Stimulated activated CD8-positive, alpha-beta memory T cell treated with anti-CD3 and anti-CD28 coated beads, Interleukin-12 subunit alpha, Interleukin-12 subunit beta, amount 100 ng/mL, for 24 hours (primary cell): ENCODE measurements around the gene DRAM2.

Source experiments
- DNase-seq: peaks from one replicate; pipeline ENCODE4 v3.0.0-alpha.2; 2020; ENCODE audit errors: extremely low read depth

The DRAM2 gene

DNA sequence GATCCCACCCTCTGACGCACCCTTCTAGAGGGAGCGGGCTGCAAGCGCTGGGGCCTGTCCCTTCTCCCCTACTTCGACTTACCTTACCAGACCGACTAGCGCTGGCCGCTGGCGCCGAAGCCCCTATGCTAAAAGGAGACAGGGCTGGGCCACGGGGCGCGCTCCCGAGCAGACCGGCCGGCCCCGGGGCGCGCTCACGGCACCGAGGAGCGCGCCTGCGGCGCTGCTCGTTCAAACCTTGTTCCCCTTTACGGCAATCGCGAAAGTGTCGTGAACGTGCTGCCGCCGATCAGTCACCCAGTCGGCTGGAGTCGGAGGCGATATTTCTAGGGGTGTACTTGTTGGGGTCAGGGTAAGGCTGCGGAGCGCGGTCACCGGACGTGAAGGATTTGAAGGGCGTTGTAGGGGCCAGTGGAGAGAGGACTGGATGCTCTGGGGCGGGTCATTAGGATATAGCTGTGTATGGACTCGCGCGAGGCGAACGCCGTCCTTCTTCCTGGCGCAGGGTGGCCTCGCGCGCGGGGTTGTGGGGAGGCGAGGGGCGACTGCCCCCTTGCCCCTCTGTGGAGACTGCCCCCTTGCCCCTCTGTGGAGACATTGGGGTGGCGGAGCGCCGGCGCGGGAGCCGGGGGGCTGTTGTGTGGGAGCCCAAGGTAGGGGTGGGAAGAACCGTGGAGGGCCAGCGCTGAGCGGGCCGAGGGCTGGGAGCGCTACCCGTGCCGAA is at the start of gene DRAM2, which contains the start of gene CEPT1:
TSS of gene DRAM2 (minus strand) at position 138 of the 724 bp plus-strand sequence. CDS start 8,539 bp downstream, outside the sequence.
TSS of gene CEPT1 (plus strand) at position 268 of the 724 bp plus-strand sequence. CDS start 7,492 bp downstream, outside the sequence.
- DNase-seq: peak; percentile 85

DNA sequence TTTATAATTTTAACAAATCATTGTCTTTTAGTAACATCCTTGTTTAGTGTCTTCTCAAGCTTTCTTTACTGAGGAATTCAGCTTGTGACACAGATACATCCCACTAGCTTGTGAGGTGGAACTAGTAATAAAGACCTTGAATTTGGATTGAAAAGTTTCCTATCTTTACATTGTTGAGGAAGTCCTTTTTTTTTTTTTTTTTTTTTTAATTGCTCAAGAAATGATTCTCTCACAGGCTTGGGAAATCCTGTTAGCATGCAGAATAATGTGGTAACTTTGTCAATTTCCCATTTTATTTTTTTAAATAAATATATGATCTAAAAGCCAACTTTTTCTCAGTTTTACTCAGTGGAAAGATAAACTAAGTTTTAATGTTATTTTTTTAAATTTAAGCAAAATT is 44.8 kb upstream of the DRAM2 start:
- DNase-seq: no peak

DNA sequence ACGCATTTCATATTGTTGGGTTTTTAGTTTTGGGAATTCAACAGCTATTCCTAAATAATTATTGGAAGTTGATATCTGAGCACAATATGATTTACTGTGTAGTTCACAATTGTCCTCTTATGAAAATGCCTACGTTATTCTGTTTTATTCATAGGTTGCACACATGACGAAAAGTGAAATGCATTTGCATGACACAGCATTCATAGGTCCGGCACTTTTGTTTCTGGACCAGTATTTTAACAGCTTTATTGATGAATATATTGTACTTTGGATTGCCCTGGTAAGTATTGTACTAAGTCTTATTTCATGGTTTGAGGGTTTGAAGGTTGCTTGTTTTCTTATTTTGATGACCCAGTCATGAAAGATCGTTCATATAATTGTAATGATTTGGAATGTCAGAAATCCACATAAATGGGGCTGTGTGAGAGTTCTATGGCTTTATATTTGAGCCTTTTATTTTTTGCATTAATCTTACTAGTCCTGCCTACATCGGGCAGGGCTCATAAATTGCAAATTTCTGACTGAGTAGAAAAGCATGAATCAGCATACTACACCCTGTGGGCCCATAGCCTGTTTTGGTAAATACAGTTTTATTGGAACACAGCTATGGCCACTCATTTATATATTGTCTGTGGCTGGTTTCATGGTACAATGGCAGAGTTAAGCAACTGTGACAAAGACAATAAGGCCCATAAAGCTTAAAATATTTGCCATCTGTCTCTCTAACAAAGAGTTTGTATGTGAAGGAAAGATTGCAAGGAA is 43.6 kb upstream of the DRAM2 start:
- DNase-seq: no peak

GRCh38 chr1:111182052-111182451 is 42.2 kb upstream of the DRAM2 start:
- no peak for DNase-seq

GRCh38 chr1:111179968-111180533 is 40.2 kb upstream of the DRAM2 start:
- no peak for DNase-seq

- no peak for DNase-seq
These were observed 36.8 kb upstream of the DRAM2 start for GRCh38 chr1:111176678-111177077.

GRCh38 chr1:111175349-111175748 is 35.5 kb upstream of the DRAM2 start:
- DNase-seq: no peak

- DNase-seq: no peak
These were observed 34.2 kb upstream of the DRAM2 start for GRCh38 chr1:111174070-111174469.

DNA sequence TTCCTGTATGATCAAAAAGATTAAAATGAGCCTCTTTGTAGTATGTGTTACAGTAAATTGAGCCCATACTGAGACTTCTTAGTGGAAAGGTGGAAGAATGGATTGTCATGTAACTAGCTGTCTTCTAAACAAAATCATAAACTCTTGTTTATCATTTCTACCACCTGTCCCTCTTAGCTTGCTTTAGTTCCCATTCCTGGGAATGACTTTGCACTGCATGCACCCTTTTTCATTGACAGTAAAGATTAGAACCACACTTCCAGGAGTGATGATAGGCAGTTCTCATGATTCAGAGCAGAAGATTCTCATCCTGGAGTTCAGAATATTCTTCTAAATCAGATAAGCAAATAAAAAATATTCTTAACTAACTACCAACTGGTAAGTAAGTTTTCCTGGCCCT is 32.6 kb upstream of the DRAM2 start:
- DNase-seq: no peak

GRCh38 chr1:111164151-111164550 is 24.3 kb upstream of the DRAM2 start:
- no peak for DNase-seq

GRCh38 chr1:111163363-111163762 is 23.5 kb upstream of the DRAM2 start:
- DNase-seq: no peak

GRCh38 chr1:111162488-111162880 is 22.6 kb upstream of the DRAM2 start:
- no peak for DNase-seq

- no peak for DNase-seq
These were observed 22.1 kb upstream of the DRAM2 start for GRCh38 chr1:111161843-111162487.

- no peak for DNase-seq
These were observed 17.5 kb upstream of the DRAM2 start for GRCh38 chr1:111157431-111157830.

DNA sequence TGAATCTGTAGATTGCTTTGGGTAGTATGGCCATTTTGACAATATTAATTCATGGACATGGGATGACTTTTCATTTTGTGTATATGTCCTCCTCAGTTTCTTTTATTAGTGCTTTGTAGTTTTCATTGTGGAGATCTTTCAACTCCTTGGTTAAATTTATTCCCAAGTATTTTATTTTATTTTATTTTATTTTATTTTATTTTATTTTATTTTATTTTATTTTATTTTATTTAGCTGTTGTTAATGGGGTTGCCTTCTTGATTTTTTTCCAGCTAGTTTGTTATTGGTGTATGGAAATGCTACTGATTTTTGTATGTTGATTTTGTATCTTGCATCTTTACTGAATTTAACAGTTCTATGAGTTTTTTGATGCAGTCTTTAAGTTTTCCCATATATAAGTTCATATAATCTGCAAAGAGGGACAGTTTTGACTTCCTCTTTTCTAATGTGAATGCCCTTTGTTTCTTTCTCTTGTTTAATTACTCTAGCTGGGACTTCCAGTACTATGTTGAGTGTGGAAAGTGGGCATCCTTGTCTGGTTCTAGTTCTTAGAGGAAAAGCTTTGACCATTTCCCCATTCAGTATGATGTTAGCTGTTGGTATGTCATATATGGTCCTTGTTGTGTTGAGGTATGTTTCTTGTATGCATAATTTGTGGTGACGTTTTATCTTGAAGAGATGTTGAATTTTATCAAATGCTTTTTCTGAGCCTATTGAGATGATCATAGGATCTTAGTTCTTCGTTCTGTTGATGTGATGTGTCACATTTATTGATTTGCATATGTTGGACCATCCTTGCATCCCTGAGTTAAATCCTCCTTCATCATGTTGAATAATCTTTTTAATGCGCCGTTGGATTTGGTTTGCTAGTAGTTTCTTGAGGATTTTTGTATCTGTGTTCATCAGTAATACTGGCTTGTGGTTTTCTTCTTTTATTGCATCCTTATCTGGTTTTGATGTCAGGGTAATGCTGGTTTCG is 14.4 kb upstream of the DRAM2 start:
- no peak for DNase-seq

DNA sequence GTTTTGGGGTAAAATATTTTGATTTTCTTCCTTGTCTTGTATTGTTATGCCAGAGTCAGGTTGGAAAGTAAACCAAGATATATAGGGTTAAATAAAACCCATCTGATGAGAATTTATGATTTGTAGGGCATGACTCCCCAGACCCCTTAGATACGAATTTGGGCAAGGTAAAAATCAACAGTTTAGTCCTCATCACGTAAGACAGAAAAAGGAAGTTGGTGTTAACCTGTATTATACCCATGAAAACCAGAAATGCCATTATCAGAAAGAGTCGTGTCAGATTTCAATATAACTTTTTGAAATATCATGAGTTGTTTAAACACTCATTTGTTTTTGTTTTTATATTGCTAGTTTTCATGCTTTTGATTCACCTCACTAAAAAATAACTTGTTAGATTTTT is 11.9 kb upstream of the DRAM2 start:
- DNase-seq: no peak

DNA sequence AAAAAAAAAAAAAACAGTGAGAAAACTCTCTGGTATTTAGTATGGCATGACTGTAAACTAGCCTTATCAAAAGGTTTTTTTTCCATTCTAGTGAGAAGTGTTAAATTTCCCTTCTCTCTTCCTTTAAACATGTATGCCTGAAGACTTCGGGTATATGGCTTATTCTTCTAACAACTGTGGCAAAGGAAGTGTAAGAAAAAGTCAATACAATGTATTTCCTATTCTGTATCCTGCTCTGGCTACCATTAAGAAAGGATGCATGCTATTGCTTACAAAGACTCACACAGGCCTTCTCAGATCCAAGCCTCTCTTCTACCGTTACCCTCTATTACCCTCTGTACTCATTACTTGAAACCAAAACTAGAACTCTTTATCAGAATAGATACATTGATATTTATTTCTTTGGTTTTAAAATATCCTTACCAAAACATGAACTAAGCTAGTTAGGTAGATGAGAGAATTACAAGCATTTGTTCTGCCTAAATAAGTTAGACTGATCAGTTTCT is 8.5 kb upstream of the DRAM2 start:
- no peak for DNase-seq

GRCh38 chr1:111147948-111148347 is 8.1 kb upstream of the DRAM2 start:
- DNase-seq: no peak

DNA sequence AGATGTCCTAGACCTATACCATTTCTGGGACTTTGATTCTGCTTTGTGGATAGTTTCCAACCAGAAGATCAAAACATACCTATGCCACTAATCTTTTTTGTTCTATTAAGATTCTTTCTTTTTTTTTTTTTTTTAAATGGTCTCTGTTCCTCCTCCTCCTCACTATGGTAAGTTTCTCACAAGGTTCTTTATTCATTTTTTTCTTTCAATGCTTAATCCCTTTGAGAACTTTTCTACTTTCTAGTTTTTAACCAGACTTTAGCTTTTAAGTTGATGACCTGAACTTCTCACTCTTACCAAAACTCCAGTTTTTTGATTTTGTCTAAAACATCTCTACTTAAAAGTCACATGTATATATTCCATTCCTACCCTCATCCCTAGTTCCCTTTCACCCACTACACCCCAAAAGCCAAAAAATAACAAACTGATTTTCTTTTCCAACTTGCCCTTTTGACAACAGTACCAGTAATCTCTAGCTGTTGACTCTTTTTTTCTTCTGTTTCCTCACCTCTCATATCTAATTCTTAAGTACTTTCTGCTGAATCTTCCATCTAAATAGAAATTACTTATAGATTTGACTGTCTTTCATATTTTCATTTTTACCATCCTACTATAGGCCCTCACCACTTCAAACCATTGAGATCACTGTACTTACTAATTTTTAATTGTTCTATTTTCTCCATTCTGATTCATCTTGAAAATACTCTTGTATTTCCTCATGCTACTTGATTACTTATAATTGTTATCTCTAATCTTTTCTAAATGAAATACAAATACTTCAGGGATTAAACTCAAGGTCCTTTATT is 6.3 kb upstream of the DRAM2 start:
- DNase-seq: no peak

- no peak for DNase-seq
These were observed 5.6 kb upstream of the DRAM2 start for GRCh38 chr1:111145542-111145941.
